Stimulated activated CD4-positive, alpha-beta T cell treated with anti-CD3 and anti-CD28 coated beads, TNF-alpha, amount 100 ng/mL, for 24 hours (primary cell): ENCODE data around the gene CAV2.

Experiments
- DNase-seq, 3 experiments: peaks; one replicate each; pipeline ENCODE4 v3.0.0-alpha.2; 2020; ENCODE audit warnings: low read depth in 3 of 3

Gene CAV2

GRCh38 chr7:116524609-116525297 lies 25.2 kb downstream of the CAV2 start, which contains the start of gene CAV1:
Gene CAV1 (plus strand): TSS chr7:116525036. CDS start chr7:116525063, 27 bp downstream.
- peak in 1 of 3 experiments; percentile 29 for DNase-seq

GRCh38 chr7:116525298-116525912 lies 25.9 kb downstream of the CAV2 start:
- DNase-seq: peak in 1 of 3 experiments; percentile 22

DNA sequence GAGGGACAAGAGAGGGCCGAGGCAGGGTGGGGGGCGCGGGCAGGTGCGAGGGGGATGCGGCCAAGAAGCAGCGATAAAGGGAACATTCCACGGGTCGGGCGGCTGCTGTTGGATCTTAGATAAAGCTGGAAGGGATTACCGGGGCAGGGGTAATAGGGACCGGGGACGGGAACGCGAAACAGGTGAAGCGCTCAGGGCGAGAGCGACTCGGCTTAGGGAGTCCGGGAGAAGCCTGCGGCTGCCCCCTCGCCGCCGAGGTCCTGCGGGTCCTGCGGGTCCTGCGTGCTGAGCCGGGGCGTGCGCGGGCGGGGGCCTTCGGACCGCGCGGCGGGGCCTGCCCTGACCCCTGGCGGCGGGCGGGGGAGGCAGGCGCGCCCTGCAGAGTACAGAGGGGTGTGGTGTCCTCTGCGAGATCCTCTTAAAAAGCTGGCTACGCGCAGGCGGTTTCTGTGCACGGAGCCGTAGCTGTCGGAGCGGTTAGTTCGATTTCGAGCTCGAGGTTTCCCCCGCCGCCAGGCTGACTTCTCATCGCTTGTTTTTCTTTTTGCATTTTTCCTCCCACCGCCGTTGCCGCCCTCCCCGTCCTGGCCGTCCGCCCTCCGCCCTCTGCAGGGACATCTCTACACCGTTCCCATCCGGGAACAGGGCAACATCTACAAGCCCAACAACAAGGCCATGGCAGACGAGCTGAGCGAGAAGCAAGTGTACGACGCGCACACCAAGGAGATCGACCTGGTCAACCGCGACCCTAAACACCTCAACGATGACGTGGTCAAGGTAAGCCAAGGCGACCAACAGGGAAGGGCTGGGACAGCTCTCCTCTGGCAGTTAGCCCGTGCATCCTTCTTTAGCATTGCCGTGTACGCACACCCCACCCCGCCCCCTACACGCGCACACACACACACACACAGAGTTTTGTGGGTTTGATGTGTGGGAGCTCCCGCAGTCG lies 26.6 kb downstream of the CAV2 start:
- DNase-seq: peak in 2 of 3 experiments; percentile 38 to 56

DNA sequence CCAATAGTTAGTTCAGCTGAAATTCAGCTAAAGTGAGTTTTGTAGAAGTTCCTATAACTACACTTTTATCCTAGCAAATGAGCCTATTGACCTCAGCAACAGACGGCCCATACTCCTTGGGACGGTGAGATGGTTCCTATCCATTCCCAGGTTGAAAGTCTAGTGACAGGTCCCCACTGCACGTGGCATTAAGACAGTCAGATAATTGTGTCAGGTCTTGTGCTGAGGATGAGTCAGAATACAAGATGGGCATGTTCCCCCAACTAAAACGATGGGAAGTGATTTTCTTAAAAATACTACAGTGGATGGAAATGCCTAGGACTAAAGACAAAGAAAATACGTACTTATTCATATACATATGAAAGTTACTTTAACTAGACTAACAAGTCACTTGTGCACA lies 27.4 kb downstream of the CAV2 start:
- no peak for DNase-seq

DNA sequence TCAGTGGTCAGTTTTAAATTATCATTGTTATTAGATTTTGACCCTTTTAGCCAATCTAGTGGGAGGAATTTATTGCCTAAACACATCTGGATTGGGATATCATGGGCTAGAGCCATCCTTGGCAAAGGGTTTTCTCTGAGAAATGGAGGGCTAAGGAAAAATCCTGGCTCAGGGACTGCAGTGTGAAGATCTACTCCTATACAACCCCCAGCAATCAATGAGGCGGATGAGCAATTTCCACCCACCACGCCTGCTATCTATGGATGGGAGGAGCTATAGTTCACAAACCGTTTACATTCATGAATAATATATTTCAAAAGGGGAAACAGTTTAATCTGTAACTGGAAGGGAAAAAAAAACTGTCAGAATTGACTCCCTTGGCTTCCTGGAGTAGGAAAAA lies 28.0 kb downstream of the CAV2 start:
- no peak for DNase-seq

GRCh38 chr7:116528008-116528789 lies 28.7 kb downstream of the CAV2 start:
- DNase-seq: no peak

DNA sequence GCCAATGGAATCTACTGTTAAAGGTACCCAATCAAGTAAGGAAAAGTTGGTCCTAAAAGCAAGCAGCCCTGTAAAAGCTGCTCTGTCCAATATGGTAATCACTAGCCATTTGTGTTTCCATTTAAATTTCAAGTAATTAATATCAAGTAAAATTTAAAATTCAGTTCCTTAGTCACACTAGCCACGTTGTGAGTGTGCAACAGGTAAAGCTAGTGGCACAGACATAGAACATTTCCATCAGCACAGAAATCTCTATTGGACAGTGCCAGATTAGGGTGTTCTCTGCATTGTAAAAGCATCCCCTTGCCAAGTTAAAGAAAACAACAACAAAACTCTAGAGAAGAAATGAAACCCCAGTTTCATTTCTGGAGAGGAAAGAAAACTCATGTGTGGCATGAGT lies 29.7 kb downstream of the CAV2 start:
- DNase-seq: no peak

DNA sequence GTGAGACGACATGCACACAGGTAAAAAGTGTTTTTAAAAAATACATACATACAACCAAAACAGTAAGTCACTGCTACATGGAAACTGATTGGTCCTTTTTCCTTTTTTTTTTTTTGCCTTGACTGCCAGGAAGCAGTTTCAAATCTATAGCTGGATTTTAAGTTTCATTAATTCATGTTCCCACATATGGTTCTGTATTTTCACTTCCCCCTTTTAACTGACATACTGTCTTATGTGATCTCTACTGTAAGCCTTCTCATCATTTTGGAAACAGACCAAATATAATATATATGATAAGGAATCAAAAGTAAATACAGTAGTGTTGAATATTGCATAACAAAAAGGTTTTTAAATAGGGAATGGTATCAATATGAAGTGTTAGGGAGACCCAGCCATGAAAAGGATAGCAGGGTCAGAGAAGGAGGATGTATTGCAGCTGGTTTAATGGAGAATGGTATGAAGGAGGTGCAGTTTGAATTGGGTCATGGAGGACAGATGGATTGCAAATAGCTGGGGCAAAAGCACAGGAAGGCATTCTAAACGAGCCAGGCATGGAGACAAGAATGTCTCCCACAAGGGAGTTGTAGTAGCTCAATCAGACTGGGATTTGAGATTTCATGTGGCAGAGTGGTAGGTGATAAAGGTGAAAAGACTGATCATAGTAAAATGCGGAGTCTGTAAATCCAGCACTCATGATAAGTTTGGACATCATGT lies 30.7 kb downstream of the CAV2 start:
- no peak for DNase-seq

- DNase-seq: no peak
Observed at GRCh38 chr7:116532102-116532688, 32.7 kb downstream of the CAV2 start.

DNA sequence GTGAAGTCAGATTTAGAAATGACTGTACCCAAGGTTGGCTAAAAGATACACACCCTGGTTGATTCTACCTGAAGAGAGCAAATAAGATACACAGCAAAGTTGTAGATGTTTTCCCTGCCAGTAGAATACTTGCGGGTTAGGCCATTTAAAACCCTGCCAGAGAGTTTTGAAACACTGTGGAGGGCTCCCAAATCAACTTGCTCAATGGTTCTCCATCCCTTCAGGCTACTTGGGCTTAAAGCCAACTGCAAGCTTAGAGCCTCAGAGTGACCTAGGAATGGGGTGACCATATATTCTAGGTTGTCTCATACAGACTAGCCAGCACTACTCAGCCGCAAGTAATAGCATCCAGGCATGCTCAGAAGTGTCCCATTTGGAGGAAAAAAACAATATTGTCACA lies 35.3 kb downstream of the CAV2 start:
- no peak for DNase-seq

GRCh38 chr7:116535416-116535815 lies 35.9 kb downstream of the CAV2 start:
- no peak for DNase-seq

GRCh38 chr7:116538138-116538537 lies 38.6 kb downstream of the CAV2 start:
- no peak for DNase-seq

GRCh38 chr7:116539879-116540278 lies 40.3 kb downstream of the CAV2 start:
- DNase-seq: no peak

DNA sequence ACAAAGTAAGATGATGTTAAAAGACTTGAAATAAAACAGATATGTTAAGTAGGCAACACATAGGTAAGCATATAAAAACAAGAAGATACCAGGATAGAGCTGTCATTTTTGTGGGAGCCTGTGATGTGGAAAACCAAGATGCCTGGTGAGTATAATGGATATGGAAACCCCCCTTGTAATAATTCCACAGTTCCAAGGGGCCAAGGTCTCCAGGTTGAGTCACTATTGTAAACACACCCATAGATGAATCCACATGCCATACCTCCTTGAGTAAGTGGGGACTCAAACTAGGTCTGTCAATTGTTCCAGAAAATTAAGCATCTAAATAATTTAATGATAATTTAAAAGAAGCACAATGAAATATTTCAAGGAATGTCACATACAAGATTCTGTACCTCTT lies 41.2 kb downstream of the CAV2 start:
- DNase-seq: no peak

DNA sequence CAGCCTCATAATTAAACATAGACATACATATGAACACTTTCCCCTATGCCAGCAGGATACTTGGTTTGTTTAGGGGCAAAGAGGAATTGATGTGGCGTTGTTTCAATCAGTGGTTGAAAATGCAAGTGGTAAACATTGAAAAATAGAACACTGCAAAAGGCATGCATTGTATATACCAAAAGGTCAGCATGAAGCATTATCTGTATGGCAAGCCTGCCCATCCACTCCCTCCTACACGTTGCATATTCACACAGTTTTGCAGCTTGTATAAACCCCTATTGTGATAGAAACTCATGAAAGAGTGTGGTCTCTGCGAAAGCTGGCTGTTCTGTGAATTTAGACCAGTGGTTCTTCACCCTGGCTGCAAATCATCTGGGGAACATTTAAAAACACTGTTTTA lies 42.4 kb downstream of the CAV2 start:
- DNase-seq: no peak

- DNase-seq: no peak
Observed at GRCh38 chr7:116542618-116543017, 43.1 kb downstream of the CAV2 start.

DNA sequence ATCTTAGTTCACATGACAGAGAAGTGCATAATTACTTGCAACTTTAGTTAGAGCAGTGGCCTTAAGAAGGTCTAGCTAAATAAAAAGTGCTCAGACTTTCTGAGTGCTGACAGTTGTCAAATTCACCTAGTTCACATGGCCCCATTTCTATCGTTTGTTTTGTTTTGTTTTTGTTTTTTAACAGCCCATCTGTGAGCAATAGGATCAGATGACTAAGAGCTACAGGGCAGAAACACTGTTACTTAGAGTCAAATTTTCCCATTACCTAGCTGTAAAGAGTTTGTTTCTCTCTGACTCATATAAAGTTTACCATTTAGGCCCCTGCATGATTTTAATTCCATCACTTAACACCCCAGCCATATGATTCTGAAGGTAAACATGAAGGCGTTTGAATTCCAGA lies 44.1 kb downstream of the CAV2 start:
- no peak for DNase-seq

DNA sequence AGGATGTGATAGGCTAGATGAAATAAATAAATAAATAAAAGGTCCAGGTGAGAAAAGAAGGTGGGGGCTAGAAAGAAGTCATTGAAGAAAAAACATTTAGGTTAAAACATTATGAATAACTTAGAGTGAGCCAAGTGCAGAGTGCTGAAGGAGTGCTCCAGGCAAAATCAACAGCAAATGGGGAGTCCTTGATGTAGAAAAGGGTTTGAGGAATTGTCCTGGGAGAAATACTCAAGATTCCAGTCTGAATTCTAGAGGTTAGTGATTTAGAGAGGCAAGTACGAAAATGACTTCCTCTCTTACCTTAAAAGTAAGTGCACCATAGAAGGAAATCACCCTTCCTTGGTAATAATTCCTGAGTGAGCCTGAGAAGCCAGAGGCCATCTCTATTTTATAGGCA lies 44.9 kb downstream of the CAV2 start:
- no peak for DNase-seq

GRCh38 chr7:116545411-116545993 lies 46.0 kb downstream of the CAV2 start:
- DNase-seq: no peak

GRCh38 chr7:116546054-116546453 lies 46.5 kb downstream of the CAV2 start:
- no peak for DNase-seq
